ENCODE measurements around the gene RAI1. TPM values are rescaled to one million over a fixed set of nuclear protein-coding genes. Genes with fewer than 3 reads are reported as not detected.

RAI1 gene
- total and polyA plus RNA-seq, 2 of the 13 experiments (the other 11 are each of a cell fraction or from before 2014, with no cell fraction given), result 3.4 to 5.2 TPM

GRCh38 chr17:17693253-17694168, 12.3 kb downstream of the RAI1 start (continued):
- TF ChIP-seq BCLAF1 (IDR thresholded peaks at IDR 0.05), result no peak
- no peak for TF ChIP-seq ZNF326 (CRISPR knock-in tag; IDR thresholded peaks at IDR 0.05; ENCODE audit: borderline replicate concordance)
- peak; percentile 81; the same call in 1 of the 2 replicates for TF ChIP-seq ZNF615 (CRISPR knock-in tag; IDR thresholded peaks at IDR 0.05; ENCODE audit: borderline replicate concordance)
- TF ChIP-seq, protein P1, sequence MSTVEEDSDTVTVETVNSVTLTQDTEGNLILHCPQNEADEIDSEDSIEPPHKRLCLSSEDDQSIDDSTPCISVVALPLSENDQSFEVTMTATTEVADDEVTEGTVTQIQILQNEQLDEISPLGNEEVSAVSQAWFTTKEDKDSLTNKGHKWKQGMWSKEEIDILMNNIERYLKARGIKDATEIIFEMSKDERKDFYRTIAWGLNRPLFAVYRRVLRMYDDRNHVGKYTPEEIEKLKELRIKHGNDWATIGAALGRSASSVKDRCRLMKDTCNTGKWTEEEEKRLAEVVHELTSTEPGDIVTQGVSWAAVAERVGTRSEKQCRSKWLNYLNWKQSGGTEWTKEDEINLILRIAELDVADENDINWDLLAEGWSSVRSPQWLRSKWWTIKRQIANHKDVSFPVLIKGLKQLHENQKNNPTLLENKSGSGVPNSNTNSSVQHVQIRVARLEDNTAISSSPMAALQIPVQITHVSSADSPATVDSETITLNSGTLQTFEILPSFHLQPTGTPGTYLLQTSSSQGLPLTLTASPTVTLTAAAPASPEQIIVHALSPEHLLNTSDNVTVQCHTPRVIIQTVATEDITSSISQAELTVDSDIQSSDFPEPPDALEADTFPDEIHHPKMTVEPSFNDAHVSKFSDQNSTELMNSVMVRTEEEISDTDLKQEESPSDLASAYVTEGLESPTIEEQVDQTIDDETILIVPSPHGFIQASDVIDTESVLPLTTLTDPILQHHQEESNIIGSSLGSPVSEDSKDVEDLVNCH (CRISPR knock-in tag; IDR thresholded peaks at IDR 0.05), result no peak
- no peak for TF ChIP-seq DBP (CRISPR knock-in tag; IDR thresholded peaks at IDR 0.05; ENCODE audit: not compliant biosample characterization)
- no peak for TF ChIP-seq NFYB (CRISPR knock-in tag; IDR thresholded peaks at IDR 0.05)
- peak; percentile 63 for TF ChIP-seq TBX2 (CRISPR knock-in tag; IDR thresholded peaks at IDR 0.05; ENCODE audit: borderline replicate concordance)
- no peak for TF ChIP-seq LCORL (IDR thresholded peaks at IDR 0.05)
- TF ChIP-seq LCORL (CRISPR knock-in tag; IDR thresholded peaks at IDR 0.05), result peak; percentile 49
- no peak for TF ChIP-seq SATB2 (CRISPR knock-in tag; IDR thresholded peaks at IDR 0.05)
- no peak for TF ChIP-seq ZFYVE20 (CRISPR knock-in tag; IDR thresholded peaks at IDR 0.05; ENCODE audit: borderline replicate concordance, low read depth)
- TF ChIP-seq NR2F1 (CRISPR knock-in tag; IDR thresholded peaks at IDR 0.05), result no peak
- TF ChIP-seq FOXK1 (CRISPR knock-in tag; IDR thresholded peaks at IDR 0.05; ENCODE audit: borderline replicate concordance, low read depth), result no peak
- no peak for TF ChIP-seq ZSCAN30 (CRISPR knock-in tag; IDR thresholded peaks at IDR 0.05)
- TF ChIP-seq ZNF775 (CRISPR knock-in tag; IDR thresholded peaks at IDR 0.05; ENCODE audit: borderline replicate concordance), result no peak
- no peak for TF ChIP-seq ZFAT (CRISPR knock-in tag; conservative IDR thresholded peaks at IDR 0.05)
- no peak for TF ChIP-seq SETDB1 (CRISPR knock-in tag; IDR thresholded peaks at IDR 0.05; ENCODE audit: borderline replicate concordance)
- no peak for TF ChIP-seq BATF2 (CRISPR knock-in tag; IDR thresholded peaks at IDR 0.05)
- TF ChIP-seq ZFX (CRISPR knock-in tag; IDR thresholded peaks at IDR 0.05; ENCODE audit: low read depth), result peak; percentile 80
- TF ChIP-seq, protein P2, sequence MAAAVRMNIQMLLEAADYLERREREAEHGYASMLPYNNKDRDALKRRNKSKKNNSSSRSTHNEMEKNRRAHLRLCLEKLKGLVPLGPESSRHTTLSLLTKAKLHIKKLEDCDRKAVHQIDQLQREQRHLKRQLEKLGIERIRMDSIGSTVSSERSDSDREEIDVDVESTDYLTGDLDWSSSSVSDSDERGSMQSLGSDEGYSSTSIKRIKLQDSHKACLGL (CRISPR knock-in tag; IDR thresholded peaks at IDR 0.05), result no peak; the same call in none of the 2 replicates

Data from HepG2 (cell line).